GM03348 (cell line): ENCODE data around the gene ALKBH4.
"Not testable (repeated sequence)": the region's sequence is repeated elsewhere in the genome, so short reads cannot be mapped to it uniquely, and the experiment has no call there.

Source experiments
- DNase-seq: peaks from one replicate; pipeline ENCODE4 v3.0.0; 2012; ENCODE audit warnings: low spot score

Gene ALKBH4

GRCh38 chr7:102454932-102455331, 9.7 kb downstream of the ALKBH4 start:
- not testable (repeated sequence) for DNase-seq

GRCh38 chr7:102454468-102454867, 10.2 kb downstream of the ALKBH4 start:
- no peak for DNase-seq

GRCh38 chr7:102453319-102453718, 11.3 kb downstream of the ALKBH4 start:
- DNase-seq: no peak

GRCh38 chr7:102452451-102452850, 12.2 kb downstream of the ALKBH4 start:
- DNase-seq: no peak

GRCh38 chr7:102451371-102452054, 13.2 kb downstream of the ALKBH4 start:
- DNase-seq: peak; percentile 64

GRCh38 chr7:102450242-102450641, 14.4 kb downstream of the ALKBH4 start:
- no peak for DNase-seq

GRCh38 chr7:102449136-102449535, 15.5 kb downstream of the ALKBH4 start:
- DNase-seq: no peak

- no peak for DNase-seq
Measured at GRCh38 chr7:102447311-102447710, 17.4 kb downstream of the ALKBH4 start.

GRCh38 chr7:102446387-102447156, 18.1 kb downstream of the ALKBH4 start:
- DNase-seq: no peak

- no peak for DNase-seq
Measured at GRCh38 chr7:102445674-102446071, 19.0 kb downstream of the ALKBH4 start.

GRCh38 chr7:102444961-102445673, 19.5 kb downstream of the ALKBH4 start:
- DNase-seq: no peak

- peak; percentile 76 for DNase-seq
Measured at GRCh38 chr7:102439963-102440795, 24.5 kb downstream of the ALKBH4 start.

GRCh38 chr7:102436118-102436517, 28.5 kb downstream of the ALKBH4 start:
- DNase-seq: no peak

- DNase-seq: no peak
Measured at GRCh38 chr7:102434039-102434486, 30.6 kb downstream of the ALKBH4 start.

- peak; percentile 97 for DNase-seq
Measured at GRCh38 chr7:102433219-102434038, 31.2 kb downstream of the ALKBH4 start, which contains the start of gene ORAI2. Gene ORAI2 (plus strand): TSS chr7:102433575. CDS start chr7:102438957, 5,382 bp downstream.

- DNase-seq: peak; percentile 45
Measured at GRCh38 chr7:102432442-102433218, 32.0 kb downstream of the ALKBH4 start.

- DNase-seq: no peak
Measured at GRCh38 chr7:102431617-102432298, 32.9 kb downstream of the ALKBH4 start.

- no peak for DNase-seq
Measured at GRCh38 chr7:102429141-102429899, 35.3 kb downstream of the ALKBH4 start.

GRCh38 chr7:102427019-102427405, 37.7 kb downstream of the ALKBH4 start:
- DNase-seq: no peak
